ENCODE results near the gene LRPAP1.

LRPAP1 gene

GRCh38 chr4:3463556-3464348, 68.5 kb downstream of the LRPAP1 start:
- H3K9me2 ChIP-seq (ENCODE audit: low read depth, low read length): no peaks in the 10 kb centered on the region
- H3K4me2 ChIP-seq (ENCODE audit: low read length): no peak overlapping the region
- no peak overlapping the region for H3K9ac ChIP-seq (ENCODE audit: low read length)
- no peak overlapping the region for H2AFZ ChIP-seq (ENCODE audit: low read length)
- no peaks in the 10 kb centered on the region for H3K27me3 ChIP-seq (ENCODE audit: insufficient read depth, low read length)
- H4K20me1 ChIP-seq (ENCODE audit: insufficient read depth, low read length): no peaks in the 10 kb centered on the region
- no peak overlapping the region for H3K27ac ChIP-seq (ENCODE audit: low read depth, low read length, poor library complexity, severe bottlenecking)
- no peaks in the 10 kb centered on the region for H3K9me3 ChIP-seq (ENCODE audit: low read length)
- no peak for TF ChIP-seq EZH2 (IDR thresholded peaks at IDR 0.05; ENCODE audit: borderline replicate concordance, low read length)
- TF ChIP-seq, protein P1, sequence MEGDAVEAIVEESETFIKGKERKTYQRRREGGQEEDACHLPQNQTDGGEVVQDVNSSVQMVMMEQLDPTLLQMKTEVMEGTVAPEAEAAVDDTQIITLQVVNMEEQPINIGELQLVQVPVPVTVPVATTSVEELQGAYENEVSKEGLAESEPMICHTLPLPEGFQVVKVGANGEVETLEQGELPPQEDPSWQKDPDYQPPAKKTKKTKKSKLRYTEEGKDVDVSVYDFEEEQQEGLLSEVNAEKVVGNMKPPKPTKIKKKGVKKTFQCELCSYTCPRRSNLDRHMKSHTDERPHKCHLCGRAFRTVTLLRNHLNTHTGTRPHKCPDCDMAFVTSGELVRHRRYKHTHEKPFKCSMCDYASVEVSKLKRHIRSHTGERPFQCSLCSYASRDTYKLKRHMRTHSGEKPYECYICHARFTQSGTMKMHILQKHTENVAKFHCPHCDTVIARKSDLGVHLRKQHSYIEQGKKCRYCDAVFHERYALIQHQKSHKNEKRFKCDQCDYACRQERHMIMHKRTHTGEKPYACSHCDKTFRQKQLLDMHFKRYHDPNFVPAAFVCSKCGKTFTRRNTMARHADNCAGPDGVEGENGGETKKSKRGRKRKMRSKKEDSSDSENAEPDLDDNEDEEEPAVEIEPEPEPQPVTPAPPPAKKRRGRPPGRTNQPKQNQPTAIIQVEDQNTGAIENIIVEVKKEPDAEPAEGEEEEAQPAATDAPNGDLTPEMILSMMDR (IDR thresholded peaks at IDR 0.05; ENCODE audit: low read length): no peak
- no peaks in the 10 kb centered on the region for H3F3A ChIP-seq (ENCODE audit: insufficient read depth, low read length)
- H3K4me1 ChIP-seq (ENCODE audit: insufficient read depth, low read length, severe bottlenecking): no peaks in the 10 kb centered on the region
- H3K36me3 ChIP-seq (ENCODE audit: insufficient read depth, low read length): no peaks in the 10 kb centered on the region
- H3K79me2 ChIP-seq (ENCODE audit: insufficient read depth, low read length): no peaks in the 10 kb centered on the region
- H3K4me3 ChIP-seq (ENCODE audit: low read depth, low read length, poor library complexity, severe bottlenecking): no peak overlapping the region

GRCh38 chr4:3462790-3463415, 69.3 kb downstream of the LRPAP1 start, which contains the start of gene DOK7:
DOK7 (plus strand) TSS chr4:3463306; CDS start chr4:3463376, 70 bp downstream.
- Histone ChIP-seq H3F3A (ENCODE audit: insufficient read depth, low read length) (no peaks in the 10 kb centered on the region), H4K20me1 (ENCODE audit: insufficient read depth, low read length) (no peaks in the 10 kb centered on the region), H3K27me3 (ENCODE audit: insufficient read depth, low read length) (no peaks in the 10 kb centered on the region), H3K9ac (ENCODE audit: low read length) (no peak within 1 kb of the TSS), H3K79me2 (ENCODE audit: insufficient read depth, low read length) (no peaks in the 10 kb centered on the region), H3K27ac (ENCODE audit: low read depth, low read length, poor library complexity, severe bottlenecking) (no peak within 1 kb of the TSS), H3K4me3 (ENCODE audit: low read depth, low read length, poor library complexity, severe bottlenecking) (no peak within 1 kb of the TSS), H3K4me1 (ENCODE audit: insufficient read depth, low read length, severe bottlenecking) (no peaks in the 10 kb centered on the region), H3K4me2 (ENCODE audit: low read length) (no peak within 1 kb of the TSS), H2AFZ (ENCODE audit: low read length) (no peak within 1 kb of the TSS), H3K9me2 (ENCODE audit: low read depth, low read length) (no peaks in the 10 kb centered on the region), H3K9me3 (ENCODE audit: low read length) (no peaks in the 10 kb centered on the region), H3K36me3 (ENCODE audit: insufficient read depth, low read length) (no peaks in the 10 kb centered on the region)
- TF ChIP-seq EZH2 (IDR thresholded peaks at IDR 0.05; ENCODE audit: borderline replicate concordance, low read length): no peak
- TF ChIP-seq, protein P1 (IDR thresholded peaks at IDR 0.05; ENCODE audit: low read length): no peak

- TF ChIP-seq EZH2 (IDR thresholded peaks at IDR 0.05; ENCODE audit: borderline replicate concordance, low read length): no peak
- TF ChIP-seq, protein P1 (IDR thresholded peaks at IDR 0.05; ENCODE audit: low read length): no peak
- Histone ChIP-seq H3K9ac (ENCODE audit: low read length) (no peak overlapping the region), H3K4me3 (ENCODE audit: low read depth, low read length, poor library complexity, severe bottlenecking) (no peak overlapping the region), H3K27me3 (ENCODE audit: insufficient read depth, low read length) (no peaks in the 10 kb centered on the region), H3K79me2 (ENCODE audit: insufficient read depth, low read length) (no peaks in the 10 kb centered on the region), H2AFZ (ENCODE audit: low read length) (no peak overlapping the region), H3K9me2 (ENCODE audit: low read depth, low read length) (no peaks in the 10 kb centered on the region), H3K36me3 (ENCODE audit: insufficient read depth, low read length) (no peaks in the 10 kb centered on the region), H3K9me3 (ENCODE audit: low read length) (no peaks in the 10 kb centered on the region), H3K27ac (ENCODE audit: low read depth, low read length, poor library complexity, severe bottlenecking) (no peak overlapping the region), H3F3A (ENCODE audit: insufficient read depth, low read length) (no peaks in the 10 kb centered on the region), H3K4me1 (ENCODE audit: insufficient read depth, low read length, severe bottlenecking) (no peaks in the 10 kb centered on the region), H4K20me1 (ENCODE audit: insufficient read depth, low read length) (no peaks in the 10 kb centered on the region), H3K4me2 (ENCODE audit: low read length) (no peak overlapping the region)
Measured at GRCh38 chr4:3462321-3462789, 69.9 kb downstream of the LRPAP1 start.

Data from OCI-LY1 (cell line).